HT-29 (cell line): ENCODE measurements around the gene FGF6. TPM values are rescaled to one million over a fixed set of nuclear protein-coding genes. Genes with fewer than 3 reads are reported as not detected.
"Not testable (repeated sequence)": the region's sequence is repeated elsewhere in the genome, so short reads cannot be mapped to it uniquely, and the experiment has no call there.

Experiments
- DNase-seq: peaks from one replicate; pipeline ENCODE4 v3.0.0-alpha.2; 2015; ENCODE audit warnings: low spot score
- total RNA-seq: library from RNA; depleted of rRNA; stranded (reverse); fragments of >200 nt; shearing (Covaris generic); gene quantifications from 2 replicates; pipeline ENCODE4 v1.2.3, GENCODE V29; 2014

The FGF6 gene
- total RNA-seq, 1 experiment from 2014 or later: not detected

- peak; percentile 72 for DNase-seq
These were observed 24.0 kb downstream of the FGF6 start for GRCh38 chr12:4421590-4422031.

- no peak for DNase-seq
These were observed 25.4 kb downstream of the FGF6 start for GRCh38 chr12:4420138-4420670.

GRCh38 chr12:4418913-4419312 lies 26.7 kb downstream of the FGF6 start:
- DNase-seq: no peak

GRCh38 chr12:4417936-4418335 lies 27.7 kb downstream of the FGF6 start:
- no peak for DNase-seq

- no peak for DNase-seq
These were observed 28.2 kb downstream of the FGF6 start for GRCh38 chr12:4417455-4417854.

- no peak for DNase-seq
These were observed 29.3 kb downstream of the FGF6 start for GRCh38 chr12:4416276-4416675.

- DNase-seq: no peak
These were observed 33.1 kb downstream of the FGF6 start for GRCh38 chr12:4412465-4412864.

- DNase-seq: no peak
These were observed 33.6 kb downstream of the FGF6 start for GRCh38 chr12:4412056-4412455.

- DNase-seq: no peak
These were observed 38.5 kb downstream of the FGF6 start for GRCh38 chr12:4407136-4407535.

- DNase-seq: not testable (repeated sequence)
These were observed 40.6 kb downstream of the FGF6 start for GRCh38 chr12:4404877-4405637.

- DNase-seq: no peak
These were observed 42.6 kb downstream of the FGF6 start for GRCh38 chr12:4402996-4403395.

GRCh38 chr12:4401117-4401516 lies 44.5 kb downstream of the FGF6 start:
- DNase-seq: no peak

GRCh38 chr12:4395818-4396217 lies 49.8 kb downstream of the FGF6 start:
- DNase-seq: no peak

GRCh38 chr12:4393211-4393610 lies 52.4 kb downstream of the FGF6 start:
- DNase-seq: no peak

GRCh38 chr12:4392223-4392742 lies 53.3 kb downstream of the FGF6 start:
- DNase-seq: no peak

GRCh38 chr12:4388662-4389061 lies 57.0 kb downstream of the FGF6 start:
- DNase-seq: no peak

GRCh38 chr12:4388032-4388431 lies 57.6 kb downstream of the FGF6 start:
- DNase-seq: no peak

- no peak for DNase-seq
These were observed 58.0 kb downstream of the FGF6 start for GRCh38 chr12:4387607-4388006.

GRCh38 chr12:4386801-4387200 lies 58.8 kb downstream of the FGF6 start:
- no peak for DNase-seq
